ENCODE data around the gene ZNF280C. TPM values are rescaled to one million over a fixed set of nuclear protein-coding genes. Genes with fewer than 3 reads are reported as not detected.

The ZNF280C gene
- total RNA-seq, 1 donor from 2014 or later, result 0.79 TPM

DNA sequence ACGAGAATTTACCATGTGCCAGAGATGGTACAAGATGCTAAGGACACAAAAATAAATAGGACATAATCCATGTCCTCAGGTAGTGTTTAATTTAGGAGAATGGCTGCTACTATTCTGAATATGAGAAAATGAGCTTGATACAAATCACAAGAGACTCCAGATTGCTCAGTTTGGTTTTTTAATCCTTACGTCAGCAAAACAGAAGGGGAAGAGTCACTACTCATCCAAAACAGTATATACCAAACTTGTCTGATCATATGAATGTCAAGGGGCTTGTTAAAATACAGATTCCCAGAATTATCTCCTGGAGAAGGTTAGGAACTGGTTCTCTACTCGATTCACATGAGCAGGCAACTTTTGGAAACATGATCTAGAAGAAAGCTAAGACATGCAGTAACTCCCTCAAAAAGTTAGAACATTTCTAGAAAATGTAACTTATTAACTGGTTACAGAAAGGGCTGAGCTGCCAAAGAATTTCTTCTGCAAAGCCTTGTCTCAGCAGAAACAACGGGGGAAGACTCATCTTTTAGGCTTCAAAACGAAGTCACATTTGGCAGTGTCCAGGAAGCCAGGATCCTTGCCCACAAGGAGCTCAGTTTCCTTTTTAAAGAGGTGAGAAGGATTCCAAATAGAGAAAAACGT lies 106.5 kb downstream of the ZNF280C start:
- no peaks in the 10 kb centered on the region for H3K27me3 ChIP-seq (ENCODE audit: control insufficient read depth, insufficient read depth, low read length)
- TF ChIP-seq, protein P1, sequence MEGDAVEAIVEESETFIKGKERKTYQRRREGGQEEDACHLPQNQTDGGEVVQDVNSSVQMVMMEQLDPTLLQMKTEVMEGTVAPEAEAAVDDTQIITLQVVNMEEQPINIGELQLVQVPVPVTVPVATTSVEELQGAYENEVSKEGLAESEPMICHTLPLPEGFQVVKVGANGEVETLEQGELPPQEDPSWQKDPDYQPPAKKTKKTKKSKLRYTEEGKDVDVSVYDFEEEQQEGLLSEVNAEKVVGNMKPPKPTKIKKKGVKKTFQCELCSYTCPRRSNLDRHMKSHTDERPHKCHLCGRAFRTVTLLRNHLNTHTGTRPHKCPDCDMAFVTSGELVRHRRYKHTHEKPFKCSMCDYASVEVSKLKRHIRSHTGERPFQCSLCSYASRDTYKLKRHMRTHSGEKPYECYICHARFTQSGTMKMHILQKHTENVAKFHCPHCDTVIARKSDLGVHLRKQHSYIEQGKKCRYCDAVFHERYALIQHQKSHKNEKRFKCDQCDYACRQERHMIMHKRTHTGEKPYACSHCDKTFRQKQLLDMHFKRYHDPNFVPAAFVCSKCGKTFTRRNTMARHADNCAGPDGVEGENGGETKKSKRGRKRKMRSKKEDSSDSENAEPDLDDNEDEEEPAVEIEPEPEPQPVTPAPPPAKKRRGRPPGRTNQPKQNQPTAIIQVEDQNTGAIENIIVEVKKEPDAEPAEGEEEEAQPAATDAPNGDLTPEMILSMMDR (IDR thresholded peaks at IDR 0.05; ENCODE audit: insufficient read depth, low read length, severe bottlenecking), result no peak
- no peak for DNase-seq (ENCODE audit: low read depth)
- no peak overlapping the region for H3K4me3 ChIP-seq (ENCODE audit: low read depth, low read length)
- no peaks in the 10 kb centered on the region for H3K36me3 ChIP-seq (ENCODE audit: control insufficient read depth, insufficient read depth, low read length)
- FAIRE-seq, result no peak

DNA sequence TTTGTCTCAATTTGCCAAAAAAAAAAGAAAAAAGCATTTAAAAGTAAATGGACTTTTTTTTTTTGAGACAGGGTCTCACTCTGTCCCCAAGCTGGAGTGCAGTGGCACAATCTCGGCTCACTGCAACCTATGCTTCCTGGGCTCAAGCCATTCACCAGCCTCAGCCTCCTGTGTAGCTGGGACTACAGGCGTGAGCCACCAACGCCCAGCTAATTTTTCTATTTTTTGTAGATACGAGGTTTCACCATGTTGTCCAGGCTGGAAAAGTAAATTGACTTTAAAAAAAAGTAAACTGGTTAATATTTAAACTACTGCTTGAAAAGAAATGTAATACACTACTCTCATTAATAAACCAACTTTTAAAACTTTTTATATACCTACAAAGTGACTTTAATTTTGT lies 108.9 kb downstream of the ZNF280C start:
- no peaks in the 10 kb centered on the region for H3K36me3 ChIP-seq (ENCODE audit: control insufficient read depth, insufficient read depth, low read length)
- no peak for DNase-seq (ENCODE audit: low read depth)
- no peak overlapping the region for H3K4me3 ChIP-seq (ENCODE audit: low read depth, low read length)
- no peak for FAIRE-seq
- TF ChIP-seq, protein P1 (IDR thresholded peaks at IDR 0.05; ENCODE audit: insufficient read depth, low read length, severe bottlenecking), result no peak
- H3K27me3 ChIP-seq (ENCODE audit: control insufficient read depth, insufficient read depth, low read length), result no peaks in the 10 kb centered on the region

DNA sequence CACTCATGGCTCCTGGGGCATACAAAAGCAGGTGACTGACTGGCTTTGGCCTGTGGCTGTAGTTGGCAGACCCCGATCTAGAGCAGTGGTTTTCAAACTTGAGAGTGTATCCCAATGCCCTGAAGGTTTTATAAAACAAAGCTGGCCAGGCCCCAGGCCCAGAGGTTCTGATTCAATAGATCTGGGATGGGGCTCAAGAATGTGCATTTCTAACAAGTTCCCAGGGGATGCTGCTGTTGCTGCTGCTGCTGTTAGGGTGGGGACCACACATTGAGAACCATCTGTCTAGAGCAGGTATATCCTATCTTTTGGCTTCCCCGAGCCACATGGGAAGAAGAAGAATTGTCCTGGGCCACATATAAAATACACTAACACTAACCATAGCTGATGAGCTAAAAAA lies 110.4 kb downstream of the ZNF280C start:
- no peak for DNase-seq (ENCODE audit: low read depth)
- FAIRE-seq, result no peak
- H3K4me3 ChIP-seq (ENCODE audit: low read depth, low read length), result no peak overlapping the region
- H3K36me3 ChIP-seq (ENCODE audit: control insufficient read depth, insufficient read depth, low read length), result no peaks in the 10 kb centered on the region
- no peaks in the 10 kb centered on the region for H3K27me3 ChIP-seq (ENCODE audit: control insufficient read depth, insufficient read depth, low read length)
- TF ChIP-seq, protein P1 (IDR thresholded peaks at IDR 0.05; ENCODE audit: insufficient read depth, low read length, severe bottlenecking), result no peak

DNA sequence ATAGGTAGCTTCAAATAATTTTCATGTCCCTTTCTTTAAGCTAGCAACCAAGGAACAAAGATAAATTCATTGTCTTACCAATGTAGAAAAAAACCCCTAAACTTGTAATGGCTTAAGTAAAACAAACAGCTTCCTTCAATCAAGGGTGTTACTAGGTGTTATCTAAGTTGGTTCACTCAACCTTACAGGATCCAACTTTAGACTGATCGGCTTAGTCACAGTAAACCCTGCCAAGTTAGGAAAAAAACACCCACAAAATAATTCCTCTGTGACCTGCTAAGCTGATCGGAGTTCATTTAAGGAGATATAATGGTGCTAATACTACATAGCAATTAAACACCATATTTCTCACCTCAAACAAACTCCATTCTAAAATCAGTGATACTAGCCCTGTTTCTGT lies 113.1 kb downstream of the ZNF280C start:
- FAIRE-seq (no peak), DNase-seq (ENCODE audit: low read depth) (peak; percentile 8)
- TF ChIP-seq, protein P1 (IDR thresholded peaks at IDR 0.05; ENCODE audit: insufficient read depth, low read length, severe bottlenecking), result no peak

More for the DNA sequence above, 113.1 kb downstream of the ZNF280C start:
- Histone ChIP-seq H3K4me3 (ENCODE audit: low read depth, low read length) (no peak overlapping the region), H3K36me3 (ENCODE audit: control insufficient read depth, insufficient read depth, low read length) (no peaks in the 10 kb centered on the region), H3K27me3 (ENCODE audit: control insufficient read depth, insufficient read depth, low read length) (no peaks in the 10 kb centered on the region)

Other genes with a start within 250 kb of the ZNF280C start
- gene ELF4, start 158.4 kb downstream of the ZNF280C start, total RNA-seq, result 9.0 and 11.5 TPM in 2 replicates
- gene AIFM1, start 103.1 kb downstream of the ZNF280C start, total RNA-seq, result 23.8 and 26.6 TPM in 2 replicates
- gene RAB33A, start 96.9 kb downstream of the ZNF280C start, total RNA-seq, result 0.13 and 0.26 TPM in 2 replicates
- 7.4 and 7.7 TPM in 2 replicates for gene SLC25A14, start 71.0 kb upstream of the ZNF280C start, total RNA-seq
- gene GPR119, start 116.8 kb upstream of the ZNF280C start, total RNA-seq, result not detected in 2 replicates
- gene RBMX2, start 133.1 kb upstream of the ZNF280C start, total RNA-seq, result 27.1 TPM in 2 replicates